Esophagus squamous epithelium (tissue), 5 donors: ENCODE data around the gene FUT2. TPM values are rescaled to one million over a fixed set of nuclear protein-coding genes. Genes with fewer than 3 reads are reported as not detected.
"Not testable (repeated sequence)": the region's sequence is repeated elsewhere in the genome, so short reads cannot be mapped to it uniquely, and the experiment has no call there.

ENCODE experiments used
- DNase-seq: peaks from one replicate; lab custom pipeline; 2025; lab: John Stamatoyannopoulos, UW
- H3K27ac ChIP-seq, 4 donors: fragments of 200-600 bp; sonication (generic); one replicate each; pipeline ENCODE4 v1.5.1; 2016 to 2019; ENCODE audit warnings: mild to moderate bottlenecking in 1 of 4
- H3K27me3 ChIP-seq, 4 donors: fragments of 200-600 bp; sonication (generic); 1 replicate in 3 of 4; 2 replicates in 1 of 4; pipeline versions ENCODE4 v1.5.1 to v1.6.0; 2017 to 2021; ENCODE audit warnings: antibody characterized with exemption in 1 of 4
- H3K36me3 ChIP-seq, 3 donors: fragments of 200-600 bp; sonication (generic); one replicate each; pipeline ENCODE4 v1.5.1; 2016 to 2019
- H3K4me1 ChIP-seq, 3 donors: fragments of 200-600 bp; sonication (generic); one replicate each; pipeline ENCODE4 v1.5.1; 2017 to 2019
- H3K4me3 ChIP-seq, 4 donors: fragments of 200-600 bp; sonication (generic); 1 replicate in 3 of 4; 2 replicates in 1 of 4; pipeline ENCODE4 v1.5.1; 2016 to 2019; ENCODE audit warnings: mild to moderate bottlenecking in 2 of 4, moderate library complexity in 1 of 4
- H3K9me3 ChIP-seq, 3 donors: fragments of 200-600 bp; sonication (generic); one replicate each; pipeline ENCODE4 v1.5.1; 2016 to 2019
- POLR2A ChIP-seq, 4 donors: fragments of 450-650 bp; IDR thresholded peaks; one replicate each; pipeline ENCODE4 v1.6.1; 2017; ENCODE audit warnings: antibody characterized with exemption in 4 of 4, mild to moderate bottlenecking in 4 of 4, moderate library complexity in 3 of 4
- WGBS, 2 donors: methylation state at CpG; one replicate each; pipeline ENCODE4 v1.1.5; 2018; 5-methylcytosine and 5-hydroxymethylcytosine counted together
- intact Hi-C: fragments of 100-400 bp; cut with DNase I; formaldehyde crosslinking; loops from one replicate; pipeline ENCODE4 v1.15.0; 2022
- total RNA-seq, 4 donors: library from RNA; depleted of rRNA; stranded (reverse); fragments of >200 nt; gene quantifications; one replicate each; pipeline ENCODE4 v1.1.0, GENCODE V29; 2016
- TF ChIP-seq, protein P1 (sequence below), 6 experiments: fragments of 450-650 bp in 4 of 6; fragments of 200-600 bp in 2 of 6; sonication (generic) in 2 of 6; IDR thresholded peaks; one replicate each; pipeline ENCODE4 v1.5.1; 2016 to 2019; ENCODE audit warnings: antibody characterized with exemption in 6 of 6, mild to moderate bottlenecking in 4 of 6, moderate library complexity in 4 of 6
- donor health status: DM: yes; HTN: yes; CAD: no.

The FUT2 gene
- total RNA-seq, 4 donors from 2014 or later, result 12.2 to 125 (median 38.5) TPM

DNA sequence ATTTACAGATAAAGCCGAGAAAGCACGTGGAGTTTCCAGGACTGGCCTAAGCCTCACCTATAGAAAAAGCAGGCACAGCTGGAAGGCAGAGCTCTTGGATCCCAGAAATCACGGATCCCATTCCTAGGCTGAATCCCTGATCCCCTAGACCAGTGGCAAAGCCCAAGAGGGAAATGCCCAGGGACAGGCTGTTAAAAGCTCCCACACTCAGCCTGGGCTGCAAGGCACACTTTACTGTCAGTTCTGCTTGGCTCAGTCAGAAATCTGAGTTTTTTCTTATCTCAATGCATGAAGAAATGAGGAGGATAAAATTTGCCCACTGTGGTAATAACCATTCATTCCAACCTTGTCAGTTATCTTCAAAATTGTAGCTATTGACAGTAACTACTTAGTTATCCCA is 8.0 kb upstream of the FUT2 start:
- Histone ChIP-seq H3K4me1 (peaks cover 0 to 35% (median 7%) of the 10 kb centered on the region in 3 donors), H3K27me3 (no peaks in the 10 kb centered on the region), H3K9me3 (no peaks in the 10 kb centered on the region), H3K4me3 (no peak overlapping the region), H3K36me3 (no peaks in the 10 kb centered on the region), H3K27ac (no peak overlapping the region)
- 80 to 89% methylated on average over 1 to 2 of the region's 3 CpGs for WGBS, 2 donors
- no peak for TF ChIP-seq POLR2A (IDR thresholded peaks at IDR 0.05)
- TF ChIP-seq, protein P1, sequence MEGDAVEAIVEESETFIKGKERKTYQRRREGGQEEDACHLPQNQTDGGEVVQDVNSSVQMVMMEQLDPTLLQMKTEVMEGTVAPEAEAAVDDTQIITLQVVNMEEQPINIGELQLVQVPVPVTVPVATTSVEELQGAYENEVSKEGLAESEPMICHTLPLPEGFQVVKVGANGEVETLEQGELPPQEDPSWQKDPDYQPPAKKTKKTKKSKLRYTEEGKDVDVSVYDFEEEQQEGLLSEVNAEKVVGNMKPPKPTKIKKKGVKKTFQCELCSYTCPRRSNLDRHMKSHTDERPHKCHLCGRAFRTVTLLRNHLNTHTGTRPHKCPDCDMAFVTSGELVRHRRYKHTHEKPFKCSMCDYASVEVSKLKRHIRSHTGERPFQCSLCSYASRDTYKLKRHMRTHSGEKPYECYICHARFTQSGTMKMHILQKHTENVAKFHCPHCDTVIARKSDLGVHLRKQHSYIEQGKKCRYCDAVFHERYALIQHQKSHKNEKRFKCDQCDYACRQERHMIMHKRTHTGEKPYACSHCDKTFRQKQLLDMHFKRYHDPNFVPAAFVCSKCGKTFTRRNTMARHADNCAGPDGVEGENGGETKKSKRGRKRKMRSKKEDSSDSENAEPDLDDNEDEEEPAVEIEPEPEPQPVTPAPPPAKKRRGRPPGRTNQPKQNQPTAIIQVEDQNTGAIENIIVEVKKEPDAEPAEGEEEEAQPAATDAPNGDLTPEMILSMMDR (IDR thresholded peaks at IDR 0.05), result no peak
- intact Hi-C loops, result no loop called here
- no peak for DNase-seq

DNA sequence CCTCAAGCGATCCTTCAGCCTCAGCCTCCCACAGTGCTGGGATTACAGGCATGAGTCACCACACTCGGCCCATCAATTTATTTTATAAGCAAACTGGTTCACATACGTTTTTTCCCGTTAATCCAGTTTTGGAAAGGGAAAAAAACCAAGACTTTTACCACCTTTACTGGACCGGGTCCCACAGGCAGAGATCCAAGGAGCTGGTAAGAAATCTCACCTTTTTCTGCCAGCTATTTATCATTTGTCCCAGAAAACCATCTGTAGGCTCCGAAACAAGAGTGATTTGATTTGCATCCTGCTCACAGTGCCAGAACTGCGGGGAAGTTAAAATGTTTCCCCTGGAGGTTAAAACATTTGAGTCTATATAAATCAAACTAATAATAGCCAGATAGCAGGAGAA is 6.3 kb upstream of the FUT2 start:
- Histone ChIP-seq H3K9me3 (no peaks in the 10 kb centered on the region), H3K27me3 (no peaks in the 10 kb centered on the region), H3K36me3 (no peaks in the 10 kb centered on the region), H3K4me1 (peaks cover 0 to 30% (median 4%) of the 10 kb centered on the region in 3 donors), H3K4me3 (no peak overlapping the region), H3K27ac (peak overlapping the region in 2 of 4 donors; percentile 29 to 46)
- no peak for TF ChIP-seq POLR2A (IDR thresholded peaks at IDR 0.05)
- TF ChIP-seq, protein P1 (IDR thresholded peaks at IDR 0.05), result no peak
- intact Hi-C loops, result no loop called here
- DNase-seq, result no peak
- 33 to 35% methylated on average over 7 of the region's 7 CpGs for WGBS, 2 donors

GRCh38 chr19:48693629-48694028 is 2.1 kb upstream of the FUT2 start:
- H3K36me3 ChIP-seq, DNase-seq, H3K9me3 ChIP-seq, H3K27ac ChIP-seq, H3K4me3 ChIP-seq, intact Hi-C loops: not testable (repeated sequence)
- Histone ChIP-seq H3K4me1 (peaks cover 0 to 54% (median 17%) of the 10 kb centered on the region in 3 donors), H3K27me3 (peaks cover 0 to 22% (median 0%) of the 10 kb centered on the region in 4 donors)
- WGBS, 2 donors, result 79 to 92% methylated on average over 8 to 9 of the region's 9 CpGs

GRCh38 chr19:48696353-48697010 is 711 bp downstream of the FUT2 start:
- WGBS, 2 donors, result 9 to 12% methylated on average over 21 to 27 of the region's 34 CpGs
- intact Hi-C loops, result no loop called here
- Histone ChIP-seq H3K9me3 (no peaks in the 10 kb centered on the region), H3K4me3 (peak overlapping the region; percentile 46 to 69 (median 54)), H3K36me3 (peaks cover 0 to 9% (median 0%) of the 10 kb centered on the region in 3 donors), H3K27me3 (peaks cover 0 to 22% (median 0%) of the 10 kb centered on the region in 4 donors), H3K27ac (peak overlapping the region; percentile 89 to 97 (median 93)), H3K4me1 (peaks cover 0 to 52% (median 12%) of the 10 kb centered on the region in 3 donors)
- DNase-seq, result no peak
- TF ChIP-seq, protein P1 (IDR thresholded peaks at IDR 0.05), result no peak
- peak in 3 of 4 donors; percentile 15 to 35 (median 23) for TF ChIP-seq POLR2A (IDR thresholded peaks at IDR 0.05)

DNA sequence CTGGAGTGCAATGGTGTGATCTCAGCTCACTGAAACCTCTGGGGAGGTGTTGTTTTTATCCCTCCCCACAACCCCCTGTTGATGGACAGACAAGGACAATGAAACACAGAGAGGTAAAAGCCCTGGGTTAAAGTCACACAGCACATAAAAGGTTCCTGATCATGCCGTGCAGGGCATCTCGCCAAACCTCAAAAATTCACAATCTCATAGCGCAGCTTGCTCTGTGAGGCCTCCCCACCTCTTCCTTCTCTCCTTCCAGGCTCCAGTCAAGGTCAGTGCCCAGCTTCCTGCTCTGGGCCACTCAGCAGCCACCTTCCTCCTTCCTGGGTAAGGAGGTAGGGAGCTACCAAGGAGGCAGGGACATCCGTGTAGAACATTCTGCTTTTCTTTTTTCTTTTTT is 2.3 kb downstream of the FUT2 start:
- DNase-seq, result no peak
- peak overlapping the region in 3 of 4 donors; percentile 90 to 97 (median 96) for H3K27ac ChIP-seq
- H3K27me3 ChIP-seq, result peaks cover 0 to 22% (median 0%) of the 10 kb centered on the region in 4 donors
- intact Hi-C loops, result no loop called here
- H3K4me3 ChIP-seq, result no peak overlapping the region
- H3K4me1 ChIP-seq, result peaks cover 0 to 52% (median 12%) of the 10 kb centered on the region in 3 donors
- peaks cover 0 to 23% (median 0%) of the 10 kb centered on the region in 3 donors for H3K36me3 ChIP-seq
- TF ChIP-seq, protein P1 (IDR thresholded peaks at IDR 0.05), result no peak
- no peak for TF ChIP-seq POLR2A (IDR thresholded peaks at IDR 0.05)
- 33 to 44% methylated on average over 4 of the region's 4 CpGs for WGBS, 2 donors
- H3K9me3 ChIP-seq, result no peaks in the 10 kb centered on the region
